Suprapubic skin (tissue), 4 donors: Measurements from ENCODE around the gene DCAF17.

Source experiments
- CTCF ChIP-seq, 2 donors: fragments of 200-600 bp in 1 of 2; fragments of 450-650 bp in 1 of 2; sonication (generic) in 1 of 2; IDR thresholded peaks; one replicate each; pipeline ENCODE4 v1.5.1; 2016 to 2019; ENCODE audit warnings: antibody characterized with exemption in 2 of 2, mild to moderate bottlenecking in 1 of 2, moderate library complexity in 1 of 2
- EP300 ChIP-seq: sonication (generic); formaldehyde crosslinking; IDR thresholded peaks from one replicate; pipeline ENCODE4 v1.6.1; 2017; ENCODE audit warnings: antibody characterized with exemption
- POLR2A ChIP-seq, 2 donors: fragments of 450-650 bp; IDR thresholded peaks; one replicate each; pipeline ENCODE4 v1.6.1; 2017; ENCODE audit warnings: antibody characterized with exemption in 2 of 2, mild to moderate bottlenecking in 2 of 2, moderate library complexity in 2 of 2
- POLR2AphosphoS5 ChIP-seq, 3 donors: sonication (generic); formaldehyde crosslinking; IDR thresholded peaks; one replicate each; pipeline ENCODE4 v1.6.1; 2017; ENCODE audit warnings: antibody characterized with exemption in 3 of 3

GRCh38 chr2:171482308-171482707, 48.3 kb downstream of the DCAF17 start:
- TF ChIP-seq CTCF (IDR thresholded peaks at IDR 0.05) (no peak), POLR2A (IDR thresholded peaks at IDR 0.05) (no peak), POLR2AphosphoS5 (IDR thresholded peaks at IDR 0.05) (no peak), EP300 (no peak)
